Left renal pelvis (tissue), 4 donors: Measurements from ENCODE around the gene IL7R. TPM values are rescaled to one million over a fixed set of nuclear protein-coding genes. Genes with fewer than 3 reads are reported as not detected.
"Not testable (repeated sequence)": the region's sequence is repeated elsewhere in the genome, so short reads cannot be mapped to it uniquely, and the experiment has no call there.

Experiments used
- DNase-seq, 4 donors: peaks; one replicate each; pipeline ENCODE4 v3.0.0-alpha.2; 2013; ENCODE audit warnings: low read depth in 4 of 4, low spot score in 3 of 4
- polyA plus RNA-seq, 4 donors: library from polyadenylated mRNA; unstranded; fragments of 120-200 nt; gene quantifications; one replicate each; pipeline ENCODE4 v1.2.1, GENCODE V29; 2013; ENCODE audit not compliant: insufficient read length in 4 of 4

The IL7R gene
- polyA plus RNA-seq, 4 donors: 0.63 to 1.6 (median 0.88) TPM

DNA sequence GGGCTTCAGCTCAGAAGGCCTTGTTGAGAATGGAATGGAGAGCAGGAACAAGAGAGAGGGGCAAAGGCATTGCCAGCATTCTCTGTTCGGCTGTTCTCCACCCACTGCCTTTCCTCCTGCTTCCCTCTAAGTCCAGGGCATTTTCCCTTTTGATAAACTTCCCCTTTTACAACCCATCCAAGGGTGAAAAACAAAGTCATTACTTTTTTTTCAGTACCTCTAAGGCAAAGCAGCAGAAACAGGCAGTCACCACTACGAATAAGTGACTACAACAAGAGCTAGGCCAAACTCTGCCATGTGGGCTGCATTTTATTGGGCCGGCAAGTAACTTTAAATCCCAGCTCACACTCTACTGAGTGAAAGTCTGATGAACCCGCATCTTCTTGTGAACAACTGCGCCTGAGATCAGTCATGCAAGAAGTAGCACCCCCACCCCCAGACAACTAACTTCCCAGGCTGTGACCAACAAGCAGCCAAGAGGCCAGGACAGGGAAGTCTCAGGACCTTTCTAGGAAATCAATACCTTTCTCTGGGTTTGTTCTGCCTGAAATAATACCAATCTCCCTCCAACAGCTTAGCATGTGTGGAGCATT is 13.1 kb downstream of the IL7R start:
- peak in 2 of 4 donors; percentile 8 to 10 for DNase-seq

DNA sequence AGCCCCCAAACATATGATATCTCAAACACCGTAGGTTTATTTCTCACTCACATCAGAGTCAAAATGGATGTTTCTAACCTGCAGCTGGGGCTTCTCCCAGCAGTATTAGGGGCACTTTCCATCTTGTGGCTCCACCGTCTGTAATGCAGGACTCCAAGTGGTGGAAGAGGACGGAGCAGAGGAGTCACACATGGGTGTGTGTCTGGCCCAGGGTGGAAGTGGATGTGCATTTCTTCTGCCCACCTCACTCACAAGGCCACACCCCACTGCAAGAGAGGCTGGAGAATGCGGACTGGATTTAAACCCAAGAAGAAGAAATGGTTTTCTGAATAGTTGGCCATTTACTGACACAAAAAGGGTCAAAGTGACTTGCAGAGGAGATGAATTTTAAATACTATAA is 13.9 kb downstream of the IL7R start:
- no peak for DNase-seq

DNA sequence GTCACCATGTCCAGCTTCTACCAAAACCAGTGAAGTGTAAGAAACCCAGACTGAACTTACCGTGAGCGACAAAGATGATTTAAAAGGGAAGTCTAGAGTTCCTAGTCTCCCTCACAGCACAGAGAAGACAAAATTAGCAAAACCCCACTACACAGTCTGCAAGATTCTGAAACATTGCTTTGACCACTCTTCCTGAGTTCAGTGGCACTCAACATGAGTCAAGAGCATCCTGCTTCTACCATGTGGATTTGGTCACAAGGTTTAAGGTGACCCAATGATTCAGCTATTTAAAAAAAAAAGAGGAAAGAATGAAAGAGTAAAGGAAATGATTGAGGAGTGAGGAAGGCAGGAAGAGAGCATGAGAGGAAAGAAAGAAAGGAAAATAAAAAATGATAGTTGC is 19.8 kb downstream of the IL7R start:
- DNase-seq: no peak

DNA sequence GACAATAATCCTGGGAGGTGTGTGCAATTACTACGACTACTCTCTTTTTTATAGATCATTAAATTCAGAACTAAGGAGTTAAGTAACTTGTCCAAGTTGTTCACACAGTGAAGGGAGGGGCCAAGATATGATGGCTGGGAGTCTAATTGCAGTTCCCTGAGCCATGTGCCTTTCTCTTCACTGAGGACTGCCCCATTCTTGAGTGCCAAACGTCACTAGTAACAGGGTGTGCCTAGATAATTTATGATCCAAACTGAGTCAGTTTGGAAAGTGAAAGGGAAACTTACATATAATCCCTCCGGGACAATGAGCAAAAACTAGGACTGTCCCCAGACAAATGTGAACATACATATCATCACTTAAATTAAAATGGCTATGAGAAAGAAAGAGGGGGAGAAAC is 20.2 kb downstream of the IL7R start:
- DNase-seq: no peak

DNA sequence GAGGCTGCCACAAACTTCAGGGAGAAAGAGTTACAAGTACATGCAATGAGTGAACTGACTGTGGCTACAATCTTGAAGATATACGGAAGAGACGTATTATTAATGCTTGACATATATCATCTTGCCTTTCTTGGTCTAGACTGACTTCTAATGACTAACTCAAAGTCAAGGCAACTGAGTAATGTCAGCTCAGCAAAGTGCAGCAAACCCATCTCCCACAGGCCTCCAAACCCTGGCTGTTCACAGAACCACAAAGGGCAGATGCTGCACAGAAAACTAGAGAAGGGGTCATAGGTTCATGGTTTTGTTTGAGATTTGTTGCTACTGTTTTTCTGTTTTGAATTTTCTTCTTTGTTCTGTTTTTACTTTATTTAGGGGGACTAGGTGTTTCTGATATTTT is 21.0 kb downstream of the IL7R start:
- no peak for DNase-seq

GRCh38 chr5:35878079-35878478 is 21.4 kb downstream of the IL7R start:
- DNase-seq: no peak

DNA sequence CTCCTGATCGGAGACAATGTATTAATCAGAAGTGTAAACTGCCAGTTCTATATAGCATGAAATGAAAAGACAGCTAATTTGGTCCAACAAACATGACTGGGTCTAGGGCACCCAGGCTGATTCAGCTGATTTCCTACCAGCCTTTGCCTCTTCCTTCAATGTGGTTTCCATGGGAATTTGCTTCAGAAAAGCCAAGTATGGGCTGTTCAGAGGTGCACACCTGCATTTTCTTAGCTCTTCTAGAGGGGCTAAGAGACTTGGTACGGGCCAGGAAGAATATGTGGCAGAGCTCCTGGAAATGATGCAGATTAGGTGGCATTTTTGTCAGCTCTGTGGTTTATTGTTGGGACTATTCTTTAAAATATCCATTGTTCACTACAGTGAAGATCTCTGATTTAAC is 22.4 kb downstream of the IL7R start:
- no peak for DNase-seq

- DNase-seq: no peak
Measured at GRCh38 chr5:35879649-35880048, 23.0 kb downstream of the IL7R start.

DNA sequence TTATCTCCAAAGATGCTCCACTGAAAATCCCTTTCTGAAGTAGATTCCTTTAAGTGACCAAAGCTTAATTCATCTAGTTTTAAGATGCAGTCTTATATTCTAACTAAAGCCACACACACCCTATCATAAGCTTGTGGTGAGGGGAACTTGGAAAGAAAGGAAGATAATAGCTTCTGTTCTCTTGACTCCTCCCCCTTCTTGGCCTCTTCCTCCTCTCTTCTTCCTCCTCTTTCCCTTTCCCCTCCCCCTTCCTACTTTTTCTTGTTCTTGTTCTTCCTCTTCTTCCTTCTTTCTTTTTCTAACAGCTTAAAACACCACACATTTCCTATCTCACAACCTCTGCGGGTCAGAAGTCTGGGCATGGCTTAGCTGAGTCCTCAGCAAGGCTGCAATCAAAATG is 23.5 kb downstream of the IL7R start:
- DNase-seq: no peak

DNA sequence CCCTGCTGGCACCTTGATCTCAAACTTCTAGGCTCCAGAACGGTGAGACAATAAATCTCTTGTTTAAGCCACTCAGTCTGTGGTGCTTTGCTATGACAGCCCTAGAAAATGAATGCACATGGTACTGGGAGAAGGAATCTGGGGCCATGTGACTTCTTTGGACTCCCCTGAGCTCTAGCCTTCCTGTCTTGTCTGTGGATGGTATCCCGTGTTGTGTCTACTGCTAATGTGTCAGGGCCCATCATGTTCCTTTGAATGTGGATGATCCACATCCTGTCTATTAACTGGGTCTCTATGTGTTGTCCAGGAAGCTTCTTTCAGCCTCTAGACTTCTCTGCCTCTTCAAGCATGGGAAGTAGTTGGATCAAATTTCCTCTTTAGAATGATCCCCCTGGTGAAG is 25.1 kb downstream of the IL7R start:
- DNase-seq: no peak

GRCh38 chr5:35884191-35884769 is 27.6 kb downstream of the IL7R start:
- no peak for DNase-seq

- no peak for DNase-seq
Measured at GRCh38 chr5:35884773-35885172, 28.1 kb downstream of the IL7R start.

DNA sequence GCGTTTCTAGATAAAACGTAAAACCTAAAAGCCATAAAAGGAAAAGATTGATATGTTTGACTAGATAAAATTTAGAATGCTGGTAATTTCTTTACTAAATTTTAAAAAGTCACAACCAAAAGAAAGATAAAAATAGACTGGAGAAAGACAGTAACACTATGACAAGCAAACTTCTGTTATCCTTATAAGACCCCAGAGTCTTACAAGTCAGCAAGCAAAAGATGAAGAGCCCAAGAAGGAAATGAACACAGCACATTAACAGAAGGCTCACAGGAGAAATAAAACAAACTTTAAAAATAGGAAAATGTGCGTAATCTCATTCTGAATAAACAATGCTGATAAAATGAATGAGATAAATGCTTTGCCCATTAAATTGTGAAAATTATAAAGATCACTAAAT is 29.7 kb downstream of the IL7R start:
- DNase-seq: no peak

GRCh38 chr5:35887321-35888100 is 30.8 kb downstream of the IL7R start:
- DNase-seq: no peak

GRCh38 chr5:35890021-35891020 is 33.6 kb downstream of the IL7R start:
- DNase-seq: no peak

DNA sequence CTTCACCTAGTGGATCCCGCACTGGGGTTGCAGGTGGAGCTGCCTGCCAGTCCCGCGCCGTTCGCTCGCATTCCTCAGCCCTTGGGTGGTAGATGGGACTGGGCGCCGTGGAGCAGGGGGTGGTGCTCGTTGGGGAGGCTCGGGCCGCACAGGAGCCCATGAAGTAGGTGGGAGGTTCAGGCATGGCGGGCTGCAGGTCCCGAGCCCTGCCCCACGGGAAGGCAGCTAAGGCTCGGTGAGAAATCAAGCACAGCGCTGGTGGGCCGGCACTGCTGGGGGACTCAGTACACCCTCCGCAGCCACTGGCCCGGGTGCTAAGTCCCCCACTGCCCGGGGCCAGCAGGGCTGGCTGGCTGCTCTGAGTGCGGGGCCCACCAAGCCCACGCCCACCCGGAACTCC is 36.1 kb downstream of the IL7R start:
- not testable (repeated sequence) for DNase-seq

- no peak for DNase-seq
Measured at GRCh38 chr5:35894131-35894530, 37.4 kb downstream of the IL7R start.

DNA sequence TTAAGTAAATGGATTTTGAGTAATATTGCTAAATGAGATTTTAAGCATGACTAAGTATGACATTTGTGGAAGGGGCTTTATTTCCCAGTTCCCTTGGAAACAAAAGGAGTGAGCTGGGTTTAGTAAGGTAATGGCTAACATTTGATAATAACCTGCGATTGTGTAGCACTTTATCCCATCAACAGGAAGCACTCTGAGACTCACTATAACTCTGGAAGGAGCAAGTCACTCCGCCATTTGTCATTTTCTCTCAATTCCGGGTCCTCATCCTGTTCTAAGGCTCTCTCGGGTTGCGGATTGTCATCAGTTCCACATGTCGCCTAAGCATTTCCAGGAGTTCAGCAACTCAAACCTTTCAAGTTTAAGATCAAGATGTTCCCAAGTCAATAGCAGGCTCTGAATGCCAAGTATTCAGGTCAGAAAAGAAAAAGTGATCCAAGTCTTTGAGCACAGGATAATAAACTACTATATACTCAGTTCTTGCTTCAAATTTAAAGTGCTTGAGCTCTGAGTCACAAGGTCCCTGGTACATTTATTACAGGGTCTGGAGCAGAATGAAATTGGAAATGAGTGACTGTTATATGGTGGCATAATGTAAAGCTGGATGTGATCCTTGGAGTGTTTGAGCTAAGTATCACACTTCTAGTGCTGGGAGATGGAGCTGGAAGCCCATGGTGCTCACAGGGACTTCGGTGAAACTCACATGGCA is 42.4 kb downstream of the IL7R start:
- DNase-seq: no peak

- DNase-seq: no peak
Measured at GRCh38 chr5:35899800-35900199, 43.1 kb downstream of the IL7R start.

DNA sequence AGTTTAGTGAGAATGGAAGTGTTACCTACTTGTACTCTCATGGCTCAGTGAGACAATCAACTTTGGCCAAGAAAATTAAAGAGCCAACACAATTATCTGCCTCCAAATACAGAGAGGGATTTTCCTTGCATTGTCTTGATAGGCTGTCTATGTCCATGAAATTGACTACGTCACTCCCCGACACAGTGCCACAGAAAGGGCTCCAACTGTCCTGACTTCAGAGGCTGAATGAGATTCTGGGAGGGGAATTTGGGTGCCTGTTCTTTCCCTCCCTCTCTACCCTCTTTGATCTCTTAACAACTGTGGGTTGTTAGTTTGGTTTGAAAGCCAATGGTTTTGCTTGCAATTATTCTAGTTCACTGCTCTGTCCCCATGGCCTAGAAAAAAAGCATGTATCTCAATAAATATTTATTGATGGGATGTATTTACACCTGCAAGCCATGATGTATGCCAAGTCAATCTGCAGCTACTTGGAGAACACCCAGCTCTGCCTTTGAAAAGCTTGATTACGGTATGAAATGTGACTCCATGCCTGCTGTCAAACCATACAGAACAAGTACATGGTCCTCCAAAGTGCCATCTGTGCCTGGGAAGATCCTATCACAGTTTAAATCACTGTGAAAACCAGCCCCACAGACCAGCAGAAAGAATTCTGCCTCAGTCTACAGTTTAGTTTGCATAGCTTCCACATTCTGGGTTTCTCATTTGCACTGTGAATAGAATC is 44.4 kb downstream of the IL7R start:
- DNase-seq: no peak
